Liver (tissue), 3 donors: ENCODE results near the gene ALX3.

ENCODE experiments used
- ATF3 ChIP-seq: IDR thresholded peaks from 2 replicates; pipeline ENCODE4 v1.6.1; 2016; ENCODE audit warnings: antibody characterized with exemption
- CTCF ChIP-seq: fragments of 150-350 bp; IDR thresholded peaks from 2 replicates; pipeline ENCODE4 v1.5.1; 2017; ENCODE audit warnings: improper control_type of control experiment, low read depth, low read length; ENCODE audit not compliant: missing input control
- EGR1 ChIP-seq, 2 donors: IDR thresholded peaks; 2 replicates each; pipeline ENCODE4 v1.6.1; 2016 to 2018; ENCODE audit warnings: antibody characterized with exemption in 2 of 2, low read depth in 2 of 2
- GABPA ChIP-seq, 2 donors: IDR thresholded peaks in 1 of 2; conservative IDR thresholded peaks in 1 of 2; 2 replicates each; pipeline ENCODE4 v1.6.1; 2016; ENCODE audit warnings: antibody characterized with exemption in 2 of 2, mild to moderate bottlenecking in 1 of 2, moderate library complexity in 1 of 2
- HNF4A ChIP-seq, 2 donors: conservative IDR thresholded peaks; 2 replicates each; pipeline ENCODE4 v1.6.1; 2016; ENCODE audit warnings: antibody characterized with exemption in 2 of 2, mild to moderate bottlenecking in 2 of 2
- NR2F2 ChIP-seq: IDR thresholded peaks from 2 replicates; pipeline ENCODE4 v1.6.1; 2016; ENCODE audit warnings: antibody characterized with exemption
- RAD21 ChIP-seq, 2 donors: IDR thresholded peaks; 2 replicates each; pipeline ENCODE4 v1.6.1; 2016; ENCODE audit warnings: antibody characterized with exemption in 2 of 2, mild to moderate bottlenecking in 2 of 2
- SP1 ChIP-seq: IDR thresholded peaks from 2 replicates; pipeline ENCODE4 v1.6.1; 2018; ENCODE audit warnings: antibody characterized with exemption, mild to moderate bottlenecking
- TAF1 ChIP-seq: conservative IDR thresholded peaks from 2 replicates; pipeline ENCODE4 v1.6.1; 2016; ENCODE audit warnings: antibody characterized with exemption, mild to moderate bottlenecking
- YY1 ChIP-seq: IDR thresholded peaks from 2 replicates; pipeline ENCODE4 v1.6.1; 2016; ENCODE audit warnings: antibody characterized with exemption, mild to moderate bottlenecking
- TF ChIP-seq, protein P1 (sequence below): IDR thresholded peaks from 2 replicates; pipeline ENCODE4 v1.6.1; 2016; ENCODE audit warnings: antibody characterized with exemption
- TF ChIP-seq, protein P2 (sequence below): IDR thresholded peaks from 2 replicates; pipeline ENCODE4 v1.6.1; 2016; ENCODE audit warnings: antibody characterized with exemption
- TF ChIP-seq, protein P3 (sequence below): IDR thresholded peaks from 2 replicates; pipeline ENCODE4 v1.6.1; 2016; ENCODE audit warnings: antibody characterized with exemption, mild to moderate bottlenecking
- donor health status: healthy.
- donor health status: healthy.

DNA sequence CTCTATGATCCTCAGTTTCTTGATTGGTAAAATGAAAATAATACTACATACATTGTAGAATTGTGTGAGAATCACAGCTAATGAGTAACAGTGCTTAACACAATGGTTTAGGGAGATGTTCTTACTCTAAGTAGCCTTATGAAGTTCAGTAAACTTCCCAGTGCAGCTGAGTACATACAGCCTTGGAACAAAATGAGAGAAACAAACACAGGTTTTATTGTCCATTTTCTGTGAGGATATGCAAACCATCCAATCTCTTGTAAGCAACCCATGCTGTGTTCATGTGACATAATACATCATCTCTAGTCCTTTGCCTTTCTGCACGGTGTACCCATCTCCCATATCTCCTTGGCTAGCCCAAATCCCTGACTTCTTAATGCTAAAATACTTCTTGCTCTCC, 50.7 kb downstream of the ALX3 start:
- TF ChIP-seq CTCF (no peak), TAF1 (no peak), ATF3 (no peak), SP1 (no peak), YY1 (no peak), HNF4A (conservative IDR thresholded peaks at IDR 0.05) (no peak), NR2F2 (no peak), GABPA (IDR thresholded peaks at IDR 0.05 in 1 of 2, conservative IDR thresholded peaks at IDR 0.05 in 1 of 2) (no peak), EGR1 (IDR thresholded peaks at IDR 0.05; ENCODE audit: low read depth in 2 of 2) (no peak), RAD21 (IDR thresholded peaks at IDR 0.05) (no peak)
- TF ChIP-seq, protein P1, sequence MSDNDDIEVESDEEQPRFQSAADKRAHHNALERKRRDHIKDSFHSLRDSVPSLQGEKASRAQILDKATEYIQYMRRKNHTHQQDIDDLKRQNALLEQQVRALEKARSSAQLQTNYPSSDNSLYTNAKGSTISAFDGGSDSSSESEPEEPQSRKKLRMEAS, result no peak
- TF ChIP-seq, protein P2, sequence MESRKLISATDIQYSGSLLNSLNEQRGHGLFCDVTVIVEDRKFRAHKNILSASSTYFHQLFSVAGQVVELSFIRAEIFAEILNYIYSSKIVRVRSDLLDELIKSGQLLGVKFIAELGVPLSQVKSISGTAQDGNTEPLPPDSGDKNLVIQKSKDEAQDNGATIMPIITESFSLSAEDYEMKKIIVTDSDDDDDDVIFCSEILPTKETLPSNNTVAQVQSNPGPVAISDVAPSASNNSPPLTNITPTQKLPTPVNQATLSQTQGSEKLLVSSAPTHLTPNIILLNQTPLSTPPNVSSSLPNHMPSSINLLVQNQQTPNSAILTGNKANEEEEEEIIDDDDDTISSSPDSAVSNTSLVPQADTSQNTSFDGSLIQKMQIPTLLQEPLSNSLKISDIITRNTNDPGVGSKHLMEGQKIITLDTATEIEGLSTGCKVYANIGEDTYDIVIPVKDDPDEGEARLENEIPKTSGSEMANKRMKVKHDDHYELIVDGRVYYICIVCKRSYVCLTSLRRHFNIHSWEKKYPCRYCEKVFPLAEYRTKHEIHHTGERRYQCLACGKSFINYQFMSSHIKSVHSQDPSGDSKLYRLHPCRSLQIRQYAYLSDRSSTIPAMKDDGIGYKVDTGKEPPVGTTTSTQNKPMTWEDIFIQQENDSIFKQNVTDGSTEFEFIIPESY, result no peak
- TF ChIP-seq, protein P3, sequence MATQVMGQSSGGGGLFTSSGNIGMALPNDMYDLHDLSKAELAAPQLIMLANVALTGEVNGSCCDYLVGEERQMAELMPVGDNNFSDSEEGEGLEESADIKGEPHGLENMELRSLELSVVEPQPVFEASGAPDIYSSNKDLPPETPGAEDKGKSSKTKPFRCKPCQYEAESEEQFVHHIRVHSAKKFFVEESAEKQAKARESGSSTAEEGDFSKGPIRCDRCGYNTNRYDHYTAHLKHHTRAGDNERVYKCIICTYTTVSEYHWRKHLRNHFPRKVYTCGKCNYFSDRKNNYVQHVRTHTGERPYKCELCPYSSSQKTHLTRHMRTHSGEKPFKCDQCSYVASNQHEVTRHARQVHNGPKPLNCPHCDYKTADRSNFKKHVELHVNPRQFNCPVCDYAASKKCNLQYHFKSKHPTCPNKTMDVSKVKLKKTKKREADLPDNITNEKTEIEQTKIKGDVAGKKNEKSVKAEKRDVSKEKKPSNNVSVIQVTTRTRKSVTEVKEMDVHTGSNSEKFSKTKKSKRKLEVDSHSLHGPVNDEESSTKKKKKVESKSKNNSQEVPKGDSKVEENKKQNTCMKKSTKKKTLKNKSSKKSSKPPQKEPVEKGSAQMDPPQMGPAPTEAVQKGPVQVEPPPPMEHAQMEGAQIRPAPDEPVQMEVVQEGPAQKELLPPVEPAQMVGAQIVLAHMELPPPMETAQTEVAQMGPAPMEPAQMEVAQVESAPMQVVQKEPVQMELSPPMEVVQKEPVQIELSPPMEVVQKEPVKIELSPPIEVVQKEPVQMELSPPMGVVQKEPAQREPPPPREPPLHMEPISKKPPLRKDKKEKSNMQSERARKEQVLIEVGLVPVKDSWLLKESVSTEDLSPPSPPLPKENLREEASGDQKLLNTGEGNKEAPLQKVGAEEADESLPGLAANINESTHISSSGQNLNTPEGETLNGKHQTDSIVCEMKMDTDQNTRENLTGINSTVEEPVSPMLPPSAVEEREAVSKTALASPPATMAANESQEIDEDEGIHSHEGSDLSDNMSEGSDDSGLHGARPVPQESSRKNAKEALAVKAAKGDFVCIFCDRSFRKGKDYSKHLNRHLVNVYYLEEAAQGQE, result no peak
